BJ (cell line): ENCODE measurements around the gene VASN. TPM values are rescaled to one million over a fixed set of nuclear protein-coding genes. Genes with fewer than 3 reads are reported as not detected.
A peak's percentile ranks its signal among the peaks of the same experiment; 100 is the strongest.

Source experiments
- CTCF ChIA-PET: fragments of 350-600 bp; formaldehyde crosslinking; extraction: SDS; loops from one replicate; lab custom pipeline; 2021; ENCODE audit warnings: antibody characterized with exemption, inconsistent platforms; lab: Yijun Ruan, JAX
- POLR2A ChIA-PET: fragments of 300-600 bp; sonication (Branson Sonifier 250); formaldehyde crosslinking; extraction: SDS; loops from one replicate; lab custom pipeline; 2021; ENCODE audit warnings: antibody characterized with exemption; lab: Charles Lee
- DNase-seq: peaks from one replicate; pipeline ENCODE4 v3.0.0-alpha.2; 2011; ENCODE audit warnings: low read depth
- H3K27me3 ChIP-seq: 2 replicates; pipeline ENCODE4 v1.6.0; 2011; ENCODE audit warnings: low read length; ENCODE audit not compliant: control insufficient read depth, insufficient read depth
- H3K36me3 ChIP-seq: 2 replicates; pipeline ENCODE4 v1.5.1; 2011; ENCODE audit warnings: low read length; ENCODE audit not compliant: control insufficient read depth, insufficient read depth
- H3K4me3 ChIP-seq: 2 replicates; pipeline ENCODE4 v1.5.1; 2011; ENCODE audit warnings: low read depth, mild to moderate bottlenecking, control low read depth, low read length
- polyA plus RNA-seq: library from polyadenylated mRNA; depleted of rRNA; stranded (reverse); fragments of >200 nt; gene quantifications from 2 replicates; pipeline ENCODE4 v1.2.3, GENCODE V29; 2011
- TF ChIP-seq, protein P1 (sequence below): IDR thresholded peaks from 2 replicates; pipeline ENCODE4 v1.5.1; 2011; ENCODE audit warnings: low read depth, mild to moderate bottlenecking, control low read depth, inconsistent platforms, low read length, moderate library complexity; ENCODE audit not compliant: insufficient read depth

VASN gene
- polyA plus RNA-seq, 1 experiment = 71.6 TPM

DNA sequence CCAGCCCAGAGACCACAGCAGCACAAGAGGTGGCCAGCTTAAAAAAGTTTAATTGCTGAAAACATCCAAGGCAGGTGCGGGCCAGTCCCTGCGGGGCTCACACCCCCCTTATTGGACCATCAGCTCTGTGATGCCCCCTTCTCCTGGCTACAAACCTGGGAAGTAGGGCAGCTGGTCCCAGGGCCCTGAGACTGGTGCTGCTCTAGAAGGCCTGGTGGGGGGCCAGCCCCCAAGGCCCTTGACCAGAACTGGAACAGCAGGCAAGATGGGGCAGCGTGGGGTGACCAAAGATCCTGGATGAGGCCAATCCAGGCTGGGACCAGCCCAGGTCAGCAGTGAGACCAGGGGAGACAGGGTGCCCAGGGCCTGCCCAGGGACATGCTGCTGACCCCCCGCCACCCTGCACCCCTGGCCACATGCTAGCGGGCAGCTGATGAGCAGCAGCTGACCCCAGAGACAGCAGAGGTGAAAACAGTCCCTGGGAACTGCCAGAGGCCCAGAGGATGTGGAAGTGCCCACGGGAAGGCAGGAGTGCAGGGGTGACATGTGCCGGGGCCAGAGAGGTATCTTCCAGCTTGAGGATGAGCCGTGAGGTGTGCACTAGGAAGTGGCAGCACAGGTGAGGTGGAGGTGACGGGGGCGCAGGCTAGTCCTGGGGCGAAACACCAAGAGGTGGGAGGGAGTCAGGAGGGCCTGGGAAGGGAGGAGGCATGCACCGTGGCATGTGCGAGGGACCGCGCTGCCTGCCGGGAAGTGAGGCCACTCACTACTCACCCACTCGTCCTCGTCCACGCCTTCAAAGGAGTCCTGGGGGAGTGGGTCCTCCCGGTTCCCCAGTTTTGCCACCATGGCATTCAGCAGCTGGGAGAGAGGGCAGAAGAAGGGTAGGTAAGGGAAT is 16.9 kb upstream of the VASN start:
- ChIA-PET POLR2A (no interaction called here), CTCF (interaction anchor here (1.8 to 8.6 kb wide), 2 partner anchors 38 to 49 kb away, joined by 4 to 109 read pairs; no protein-coding TSS in a partner anchor)
- Histone ChIP-seq H3K36me3 (no peaks in the 10 kb centered on the region), H3K4me3 (no peak overlapping the region), H3K27me3 (no peaks in the 10 kb centered on the region)
- DNase-seq = no peak
- TF ChIP-seq, protein P1, sequence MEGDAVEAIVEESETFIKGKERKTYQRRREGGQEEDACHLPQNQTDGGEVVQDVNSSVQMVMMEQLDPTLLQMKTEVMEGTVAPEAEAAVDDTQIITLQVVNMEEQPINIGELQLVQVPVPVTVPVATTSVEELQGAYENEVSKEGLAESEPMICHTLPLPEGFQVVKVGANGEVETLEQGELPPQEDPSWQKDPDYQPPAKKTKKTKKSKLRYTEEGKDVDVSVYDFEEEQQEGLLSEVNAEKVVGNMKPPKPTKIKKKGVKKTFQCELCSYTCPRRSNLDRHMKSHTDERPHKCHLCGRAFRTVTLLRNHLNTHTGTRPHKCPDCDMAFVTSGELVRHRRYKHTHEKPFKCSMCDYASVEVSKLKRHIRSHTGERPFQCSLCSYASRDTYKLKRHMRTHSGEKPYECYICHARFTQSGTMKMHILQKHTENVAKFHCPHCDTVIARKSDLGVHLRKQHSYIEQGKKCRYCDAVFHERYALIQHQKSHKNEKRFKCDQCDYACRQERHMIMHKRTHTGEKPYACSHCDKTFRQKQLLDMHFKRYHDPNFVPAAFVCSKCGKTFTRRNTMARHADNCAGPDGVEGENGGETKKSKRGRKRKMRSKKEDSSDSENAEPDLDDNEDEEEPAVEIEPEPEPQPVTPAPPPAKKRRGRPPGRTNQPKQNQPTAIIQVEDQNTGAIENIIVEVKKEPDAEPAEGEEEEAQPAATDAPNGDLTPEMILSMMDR = no peak

GRCh38 chr16:4356820-4357219 is 14.8 kb upstream of the VASN start:
- ChIA-PET POLR2A (no interaction called here), CTCF (interaction anchor here (8.6 kb wide), 1 partner anchor 47 kb away, joined by 109 read pairs; no protein-coding TSS in a partner anchor)
- DNase-seq = no peak
- Histone ChIP-seq H3K4me3 (no peak overlapping the region), H3K36me3 (peaks cover 3% of the 10 kb centered on the region; the same call in 1 of the 2 replicates), H3K27me3 (no peaks in the 10 kb centered on the region)
- TF ChIP-seq, protein P1 = no peak

GRCh38 chr16:4358236-4358635 is 13.4 kb upstream of the VASN start:
- Histone ChIP-seq H3K27me3 (no peaks in the 10 kb centered on the region), H3K4me3 (no peak overlapping the region), H3K36me3 (peaks cover 5% of the 10 kb centered on the region)
- TF ChIP-seq, protein P1 = no peak
- CTCF ChIA-PET = interaction anchor here (0.8 to 5.6 kb wide), 11 partner anchors 9 to 72 kb away, joined by 3 to 205 read pairs (median 5); partner anchors contain the start of genes PAM16 and VASN
- DNase-seq = no peak
- POLR2A ChIA-PET = no interaction called here

DNA sequence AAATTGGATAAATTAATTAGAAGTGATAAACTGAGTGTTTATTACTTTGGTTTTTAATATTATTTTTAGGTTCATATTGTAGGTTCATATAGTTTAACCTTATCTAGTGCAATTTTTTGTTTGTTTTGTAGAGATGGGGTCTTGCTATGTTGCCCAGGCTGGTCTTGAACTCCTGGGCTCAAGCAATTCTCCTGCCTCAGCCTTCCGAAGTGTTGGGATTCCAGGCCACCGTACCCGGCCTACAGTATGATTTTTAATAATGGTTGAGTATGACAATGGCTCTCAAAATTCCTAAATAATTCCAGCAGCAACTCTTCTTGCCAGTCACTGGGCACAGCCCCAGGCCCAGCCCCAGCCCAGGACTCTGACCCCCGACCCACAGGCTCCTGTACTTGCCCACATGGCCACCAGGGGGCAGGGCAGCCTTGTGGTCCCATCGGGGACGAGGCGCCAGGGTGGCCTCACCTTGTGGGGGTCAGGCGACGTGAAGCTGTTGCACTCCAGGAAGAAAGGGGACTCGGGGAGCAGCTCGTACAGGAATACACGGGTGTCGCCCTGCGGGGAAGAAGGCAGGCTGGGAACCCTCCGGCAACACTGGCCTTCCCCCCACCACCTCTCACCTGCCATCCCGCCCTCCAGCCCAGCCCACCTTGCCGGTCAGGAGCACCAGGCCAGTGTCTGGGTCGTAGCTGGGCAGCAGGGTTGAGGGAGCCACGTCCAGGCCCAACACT is 12.7 kb upstream of the VASN start:
- peaks cover 5% of the 10 kb centered on the region for H3K36me3 ChIP-seq
- H3K4me3 ChIP-seq = no peak overlapping the region
- no peaks in the 10 kb centered on the region for H3K27me3 ChIP-seq
- CTCF ChIA-PET = interaction anchor here (0.6 to 5.6 kb wide), 20 partner anchors 9 to 105 kb away, joined by 3 to 205 read pairs (median 4); partner anchors contain the start of genes CORO7, PAM16 and VASN
- DNase-seq = no peak
- TF ChIP-seq, protein P1 = peak; percentile 96
- POLR2A ChIA-PET = no interaction called here

DNA sequence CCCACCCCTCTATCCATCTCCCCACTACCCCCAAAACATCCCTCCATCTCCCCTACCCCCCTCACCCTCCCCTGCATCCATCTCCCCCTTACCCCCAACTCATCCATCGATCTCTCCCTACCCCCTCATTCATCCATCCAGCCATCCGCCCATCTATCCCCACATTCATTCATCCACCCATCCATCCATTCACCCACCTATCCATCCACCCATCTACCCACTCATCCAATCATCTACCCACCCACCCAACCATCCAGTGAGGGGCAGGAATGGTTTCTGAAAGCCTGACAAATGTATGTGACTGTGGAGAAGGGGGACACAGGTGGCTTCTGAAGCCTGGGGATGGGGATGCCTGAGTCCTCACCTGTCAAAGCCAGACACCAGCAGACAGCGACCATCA is 11.7 kb upstream of the VASN start:
- Histone ChIP-seq H3K4me3 (no peak overlapping the region), H3K27me3 (no peaks in the 10 kb centered on the region), H3K36me3 (peaks cover 5% of the 10 kb centered on the region)
- ChIA-PET POLR2A (interaction anchor here (0.6 kb wide), 1 partner anchor 13 kb away, joined by 3 read pairs; no protein-coding TSS in a partner anchor), CTCF (interaction anchor here (0.9 to 5.6 kb wide), 11 partner anchors 9 to 106 kb away, joined by 3 to 205 read pairs (median 5); partner anchors contain the start of genes PAM16 and VASN)
- no peak for DNase-seq
- TF ChIP-seq, protein P1 = no peak
